ENCODE results near the gene SLC22A23. TPM values are rescaled to one million over a fixed set of nuclear protein-coding genes. Genes with fewer than 3 reads are reported as not detected.

SLC22A23 gene
- total and polyA plus RNA-seq, 4 donors, result 4.9 to 45.4 (median 19.7) TPM

GRCh38 chr6:3343089-3343883, 113.6 kb downstream of the SLC22A23 start:
- H3K36me3 ChIP-seq (ENCODE audit: control insufficient read depth in 4 of 4, insufficient read depth in 3 of 4, low read depth in 1 of 4, low read length in 3 of 4), result peaks cover 0 to 4% (median 0%) of the 10 kb centered on the region in 4 donors
- H3K27ac ChIP-seq (ENCODE audit: low read depth in 1 of 2, low read length in 2 of 2), result no peak overlapping the region
- TF ChIP-seq JUND (IDR thresholded peaks at IDR 0.05) (no peak), RXRA (IDR thresholded peaks at IDR 0.05) (no peak), EGR1 (IDR thresholded peaks at IDR 0.05; ENCODE audit: low read depth in 2 of 2) (no peak), GABPA (IDR thresholded peaks at IDR 0.05 in 1 of 2, conservative IDR thresholded peaks at IDR 0.05 in 1 of 2) (no peak), YY1 (IDR thresholded peaks at IDR 0.05) (no peak), NR2F2 (IDR thresholded peaks at IDR 0.05) (no peak), HNF4G (IDR thresholded peaks at IDR 0.05) (no peak), MAX (IDR thresholded peaks at IDR 0.05) (no peak), CTCF (IDR thresholded peaks at IDR 0.05; ENCODE audit: low read depth, low read length, missing input control) (no peak)
- no peak for DNase-seq (ENCODE audit: low spot score)
- no peak overlapping the region for H3K4me3 ChIP-seq (ENCODE audit: low read depth in 1 of 3, low read length in 3 of 3)
- no peaks in the 10 kb centered on the region for H3K9me3 ChIP-seq (ENCODE audit: control insufficient read depth in 4 of 4, low read length in 3 of 4)
- no peaks in the 10 kb centered on the region for H3K27me3 ChIP-seq (ENCODE audit: control insufficient read depth in 4 of 4, insufficient read depth in 4 of 4, low read length in 3 of 4)
- 90% methylated on average over 14 of the region's 14 CpGs for WGBS
- H3K9ac ChIP-seq (ENCODE audit: low read depth in 1 of 2, low read length in 2 of 2), result no peak overlapping the region
- H3K4me1 ChIP-seq (ENCODE audit: control insufficient read depth in 4 of 4, insufficient read depth in 4 of 4, low read length in 3 of 4), result peaks cover 5 to 22% (median 13%) of the 10 kb centered on the region in 4 donors

GRCh38 chr6:3341467-3341866, 115.4 kb downstream of the SLC22A23 start:
- H3K27ac ChIP-seq (ENCODE audit: low read depth in 1 of 2, low read length in 2 of 2), result peak overlapping the region; percentile 71 to 75

More at GRCh38 chr6:3341467-3341866, 115.4 kb downstream of the SLC22A23 start:
- Histone ChIP-seq H3K27me3 (ENCODE audit: control insufficient read depth in 4 of 4, insufficient read depth in 4 of 4, low read length in 3 of 4) (no peaks in the 10 kb centered on the region), H3K4me1 (ENCODE audit: control insufficient read depth in 4 of 4, insufficient read depth in 4 of 4, low read length in 3 of 4) (peaks cover 7 to 22% (median 13%) of the 10 kb centered on the region in 4 donors), H3K9ac (ENCODE audit: low read depth in 1 of 2, low read length in 2 of 2) (no peak overlapping the region), H3K36me3 (ENCODE audit: control insufficient read depth in 4 of 4, insufficient read depth in 3 of 4, low read depth in 1 of 4, low read length in 3 of 4) (no peaks in the 10 kb centered on the region), H3K9me3 (ENCODE audit: control insufficient read depth in 4 of 4, low read length in 3 of 4) (no peaks in the 10 kb centered on the region), H3K4me3 (ENCODE audit: low read depth in 1 of 3, low read length in 3 of 3) (no peak overlapping the region)
- TF ChIP-seq CTCF (IDR thresholded peaks at IDR 0.05; ENCODE audit: low read depth, low read length, missing input control) (no peak), YY1 (IDR thresholded peaks at IDR 0.05) (no peak), HNF4G (IDR thresholded peaks at IDR 0.05) (no peak), NR2F2 (IDR thresholded peaks at IDR 0.05) (no peak), RXRA (IDR thresholded peaks at IDR 0.05) (no peak), FOXA1 (IDR thresholded peaks at IDR 0.05) (no peak), REST (IDR thresholded peaks at IDR 0.05) (no peak), FOXA2 (IDR thresholded peaks at IDR 0.05) (no peak), RAD21 (IDR thresholded peaks at IDR 0.05) (no peak), SP1 (IDR thresholded peaks at IDR 0.05) (no peak), MAX (IDR thresholded peaks at IDR 0.05) (no peak)
- 86% methylated on average over 6 of the region's 6 CpGs for WGBS
- no peak for DNase-seq (ENCODE audit: low spot score)
